HG03558 (cell line): ENCODE measurements around the gene TMEM141.
"Not testable (repeated sequence)": the region's sequence is repeated elsewhere in the genome, so short reads cannot be mapped to it uniquely, and the experiment has no call there.

Experiments used
- ATAC-seq: cut with Tn5 transposase; IDR thresholded peaks from one replicate; pipeline ENCODE4 v1.9.1; 2021; ENCODE audit warnings: moderate number of reproducible peaks; ENCODE audit not compliant: unreplicated experiment; ENCODE audit errors: extremely low read depth

The TMEM141 gene

GRCh38 chr9:136792321-136793085, 1.4 kb downstream of the TMEM141 start:
- ATAC-seq = no peak

DNA sequence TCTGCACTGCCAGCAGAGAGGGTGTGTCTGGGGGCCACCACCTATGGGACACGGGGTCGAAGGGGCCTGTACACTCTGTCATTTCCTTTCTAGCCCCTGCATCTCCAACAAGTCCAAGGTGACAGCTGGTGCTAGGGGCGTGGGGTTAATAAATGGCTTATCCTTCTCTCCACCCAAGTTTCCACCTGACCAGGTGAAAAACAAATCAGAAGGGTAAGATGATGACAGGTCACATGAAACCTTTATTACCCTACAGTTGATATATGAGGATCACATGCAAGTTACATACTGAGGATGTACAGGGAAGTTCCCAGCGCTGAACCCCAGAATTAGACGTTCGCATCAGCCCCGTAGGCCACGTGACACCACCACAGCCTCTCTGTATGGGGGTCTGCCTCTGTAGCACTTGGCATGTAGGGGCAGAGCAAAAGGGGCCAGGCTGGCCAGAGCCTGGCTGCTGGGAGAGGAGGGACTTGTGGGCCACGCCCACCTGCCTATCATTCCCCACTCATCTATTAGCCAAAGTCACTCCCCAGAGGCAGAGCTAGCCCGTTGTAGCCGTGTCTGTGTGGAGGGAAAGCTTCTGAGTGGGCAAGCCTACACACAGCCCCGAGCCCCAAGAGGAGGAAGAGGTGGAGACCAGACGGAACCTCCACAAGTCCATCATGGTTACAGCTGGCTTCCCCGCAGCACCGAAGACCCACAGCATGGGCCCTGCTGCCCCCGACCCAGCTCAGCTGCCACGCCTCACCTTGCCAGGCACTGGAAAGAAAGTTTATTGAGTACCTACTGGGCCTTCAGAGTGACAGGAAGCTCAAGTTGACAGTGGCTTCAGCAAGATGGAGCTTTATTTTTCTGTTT, 2.2 kb downstream of the TMEM141 start:
- no peak for ATAC-seq

GRCh38 chr9:136794281-136794999, 3.3 kb downstream of the TMEM141 start:
- ATAC-seq = no peak

- no peak for ATAC-seq
These were observed 3.8 kb downstream of the TMEM141 start for GRCh38 chr9:136795000-136795348.

GRCh38 chr9:136796238-136796774, 5.2 kb downstream of the TMEM141 start, which contains the start of gene CCDC183:
TSS of gene CCDC183 (plus strand) at chr9:136796338. CDS start at chr9:136796398, 60 bp downstream.
- ATAC-seq = no peak

GRCh38 chr9:136796775-136797347, 5.7 kb downstream of the TMEM141 start:
- ATAC-seq = not testable (repeated sequence)

- ATAC-seq = no peak
These were observed 7.5 kb downstream of the TMEM141 start for GRCh38 chr9:136798708-136799078.

DNA sequence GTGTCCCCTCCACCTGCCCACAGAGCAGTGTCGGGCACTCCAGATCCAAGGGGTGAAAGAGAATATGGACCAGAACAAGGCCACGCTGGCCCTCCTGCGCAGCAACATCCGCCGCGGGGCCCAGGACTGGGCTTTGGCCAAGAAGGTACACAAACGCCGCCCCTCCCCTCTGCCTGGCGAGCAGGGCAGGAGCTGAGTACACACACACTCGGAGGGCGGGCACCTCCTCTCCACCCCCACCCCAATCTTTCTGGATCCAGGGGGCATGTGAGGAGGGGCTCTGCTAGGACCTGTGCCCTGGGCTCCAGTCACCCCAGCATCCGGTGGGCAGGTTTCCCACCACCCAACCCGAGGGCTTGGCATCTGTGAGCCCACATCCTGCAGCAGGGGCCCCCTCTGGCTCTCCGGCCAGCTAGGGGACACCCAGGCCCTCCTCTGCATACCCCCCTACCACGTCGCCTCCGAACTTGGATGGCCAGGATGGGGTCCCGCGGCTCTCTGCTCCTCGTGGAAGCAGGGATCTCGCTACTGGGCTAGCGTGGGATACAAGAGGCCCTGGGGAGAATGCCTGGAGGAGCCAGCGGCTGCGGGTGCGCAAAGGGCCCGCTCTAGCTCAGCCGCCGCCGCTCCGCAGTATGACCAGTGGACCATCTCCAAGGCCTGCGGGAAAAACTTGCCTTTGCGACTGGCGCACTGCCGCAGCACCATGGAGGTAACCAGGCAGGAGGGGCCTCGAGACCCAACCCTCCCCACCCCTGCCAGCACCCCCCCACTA, 8.1 kb downstream of the TMEM141 start:
- no peak for ATAC-seq

DNA sequence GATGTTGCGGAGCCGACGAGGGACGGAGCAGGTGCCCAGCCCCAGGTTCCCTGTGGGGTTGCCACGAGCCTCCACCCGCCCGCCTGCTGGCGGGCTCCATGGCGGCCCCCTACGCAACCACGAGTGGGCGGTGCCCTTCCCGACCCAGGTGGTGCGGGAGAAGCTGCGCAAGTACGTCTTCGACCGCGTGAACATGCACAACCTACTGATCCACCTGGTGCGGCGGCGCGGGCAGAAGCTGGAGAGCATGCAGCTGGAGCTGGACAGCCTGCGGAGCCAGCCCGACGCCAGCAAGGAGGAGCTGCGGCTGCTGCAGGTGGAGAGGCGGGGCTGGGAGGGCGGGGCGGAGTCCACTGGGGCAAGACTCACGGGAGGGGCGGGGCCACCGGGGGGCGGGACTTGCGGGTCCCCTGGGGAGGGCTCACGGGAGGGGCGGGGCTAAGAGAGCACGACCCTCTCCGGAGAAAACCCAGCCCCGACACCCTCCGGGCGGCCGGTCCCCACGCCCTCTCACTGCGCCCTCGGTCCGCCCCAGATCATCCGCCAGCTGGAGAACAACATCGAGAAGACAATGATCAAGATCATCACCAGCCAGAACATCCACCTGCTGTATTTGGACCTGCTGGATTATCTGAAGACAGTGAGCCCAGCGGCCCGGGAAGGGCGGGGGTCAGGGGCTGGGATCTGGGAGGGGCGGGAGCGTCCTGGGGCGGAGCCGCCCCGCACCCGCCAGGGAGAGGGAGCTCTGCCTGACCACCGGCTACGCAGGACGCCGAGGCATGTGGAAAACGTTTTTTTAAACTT, 8.9 kb downstream of the TMEM141 start:
- no peak for ATAC-seq

GRCh38 chr9:136802321-136802720, 11.2 kb downstream of the TMEM141 start:
- ATAC-seq = no peak

- not testable (repeated sequence) for ATAC-seq
These were observed 11.9 kb downstream of the TMEM141 start for GRCh38 chr9:136803009-136803550.

- no peak for ATAC-seq
These were observed 12.7 kb downstream of the TMEM141 start for GRCh38 chr9:136803551-136804508.

- no peak for ATAC-seq
These were observed 13.5 kb downstream of the TMEM141 start for GRCh38 chr9:136804509-136805206.

DNA sequence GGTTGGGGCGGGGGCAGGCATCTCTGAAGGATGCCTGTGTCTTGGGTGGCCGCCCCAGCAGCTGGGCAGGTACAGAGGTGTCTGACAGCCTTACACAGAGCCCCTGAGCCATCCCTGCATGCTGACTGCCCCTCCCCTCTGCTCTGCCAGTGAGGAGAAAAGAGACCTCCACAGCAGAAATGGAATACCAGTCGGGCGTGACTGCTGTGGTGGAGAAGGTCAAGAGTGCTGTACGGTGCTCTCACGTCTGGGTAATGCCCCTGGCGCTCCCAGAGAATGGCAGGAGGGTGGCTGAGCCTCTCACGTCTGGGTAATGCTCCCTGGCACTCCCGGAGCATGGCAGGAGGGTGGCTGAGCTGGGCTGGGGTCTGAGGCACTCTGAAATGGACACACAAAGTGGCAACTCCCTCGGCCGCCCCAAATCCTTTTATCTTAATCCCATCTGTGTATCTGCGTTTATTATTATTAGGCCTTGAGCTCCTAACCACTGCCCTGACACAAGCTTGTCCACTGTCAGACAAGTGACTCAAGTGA, 14.1 kb downstream of the TMEM141 start:
- ATAC-seq = no peak

GRCh38 chr9:136806067-136806466, 14.9 kb downstream of the TMEM141 start:
- ATAC-seq = no peak

- ATAC-seq = no peak
These were observed 15.6 kb downstream of the TMEM141 start for GRCh38 chr9:136806631-136807201.
